ENCODE results near the gene HSF2. TPM values are rescaled to one million over a fixed set of nuclear protein-coding genes. Genes with fewer than 3 reads are reported as not detected.

Gene HSF2, protein sequence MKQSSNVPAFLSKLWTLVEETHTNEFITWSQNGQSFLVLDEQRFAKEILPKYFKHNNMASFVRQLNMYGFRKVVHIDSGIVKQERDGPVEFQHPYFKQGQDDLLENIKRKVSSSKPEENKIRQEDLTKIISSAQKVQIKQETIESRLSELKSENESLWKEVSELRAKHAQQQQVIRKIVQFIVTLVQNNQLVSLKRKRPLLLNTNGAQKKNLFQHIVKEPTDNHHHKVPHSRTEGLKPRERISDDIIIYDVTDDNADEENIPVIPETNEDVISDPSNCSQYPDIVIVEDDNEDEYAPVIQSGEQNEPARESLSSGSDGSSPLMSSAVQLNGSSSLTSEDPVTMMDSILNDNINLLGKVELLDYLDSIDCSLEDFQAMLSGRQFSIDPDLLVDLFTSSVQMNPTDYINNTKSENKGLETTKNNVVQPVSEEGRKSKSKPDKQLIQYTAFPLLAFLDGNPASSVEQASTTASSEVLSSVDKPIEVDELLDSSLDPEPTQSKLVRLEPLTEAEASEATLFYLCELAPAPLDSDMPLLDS
- total RNA-seq (10 to 100 TPM; 14.0 to 28.1 (median 17.3) TPM), polyA plus RNA-seq (10 to 100 TPM; 15.1 to 18.3 TPM)
- long read RNA-seq, donor 1, transcript HSF2-201 (13 exons, 2,549 nt): minor isoform, 17 of 75 reads
- long read RNA-seq, donor 1, transcript HSF2-202 (12 exons, 2,643 nt): major isoform, 55 of 75 reads
- long read RNA-seq, donor 1, partial matches to known transcripts: 2 of 75 reads
- long read RNA-seq, donor 1, other reads (novel, unspliced or antisense): 1 of 75 reads
- long read RNA-seq, donor 2, transcript HSF2-202 (12 exons, 2,643 nt): major isoform, 37 of 54 reads
- long read RNA-seq, donor 2, transcript HSF2-201 (13 exons, 2,549 nt): minor isoform, 17 of 54 reads
- long read RNA-seq, donor 2, partial matches to known transcripts: 0 of 54 reads
- long read RNA-seq, donor 2, other reads (novel, unspliced or antisense): 0 of 54 reads
- long read RNA-seq, donor 3, transcript HSF2-202 (12 exons, 2,643 nt): major isoform, 21 of 32 reads
- long read RNA-seq, donor 3, transcript HSF2-201 (13 exons, 2,549 nt): minor isoform, 6 of 32 reads
- long read RNA-seq, donor 3, partial matches to known transcripts: 1 of 32 reads
- long read RNA-seq, donor 3, other reads (novel, unspliced or antisense): 3 of 32 reads

- intact Hi-C loops (cut with DNase I): no loop called here
- H3K4me1 ChIP-seq (ENCODE audit: insufficient read depth): peaks cover 4% of the 10 kb centered on the region
- 0 to 1% (median 0%) methylated on average over 55 to 82 of the region's 82 CpGs for WGBS, 3 donors
Measured at GRCh38 chr6:122399348-122400120, at the start of gene HSF2. Gene HSF2, plus strand, starts transcription at chr6:122399652. Its CDS starts 86 bp downstream, at chr6:122399738.

DNA sequence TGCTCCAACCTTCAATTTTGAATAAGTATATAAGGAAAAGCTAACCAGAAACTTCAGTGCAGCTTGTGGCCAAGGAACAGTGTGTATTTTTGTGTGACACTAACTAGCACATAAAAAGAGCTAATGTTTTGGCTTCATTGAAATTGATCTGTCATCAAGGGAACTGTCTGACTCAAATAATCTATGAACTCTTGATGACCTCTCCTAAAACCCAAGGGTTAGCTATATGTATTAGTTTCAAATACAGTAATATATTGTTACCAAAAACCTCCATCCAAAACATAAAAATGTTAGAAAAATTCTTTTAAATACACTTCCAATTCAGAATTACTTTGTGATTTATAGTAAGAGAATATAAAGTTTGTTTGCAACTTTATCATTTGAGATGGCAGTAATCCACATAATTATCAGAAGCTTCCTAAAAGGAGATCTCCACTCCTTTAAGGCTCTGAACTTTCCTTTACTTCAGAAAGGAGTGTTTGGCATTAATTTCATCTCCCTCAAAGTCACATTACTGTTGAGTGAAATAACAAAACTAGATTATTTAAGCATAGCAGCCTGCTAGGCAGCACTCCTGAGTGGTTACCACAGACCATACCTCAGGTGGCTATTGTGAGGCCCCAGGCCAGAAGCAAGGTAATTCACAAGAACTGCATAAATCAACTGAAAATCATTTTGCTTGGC, 46.3 kb upstream of the HSF2 start:
- Histone ChIP-seq H3K27me3 (no peaks in the 10 kb centered on the region), H3K36me3 (no peaks in the 10 kb centered on the region), H3K9me3 (no peaks in the 10 kb centered on the region), H3K4me3 (no peak overlapping the region), H3K4me1 (ENCODE audit: insufficient read depth) (no peaks in the 10 kb centered on the region), H3K27ac (no peak overlapping the region)
- DNase-seq: no peak
- intact Hi-C loops (cut with DNase I): no loop called here
- TF ChIP-seq EP300 (IDR thresholded peaks at IDR 0.05): no peak
- TF ChIP-seq CTCF (IDR thresholded peaks at IDR 0.05): no peak
- TF ChIP-seq POLR2A (IDR thresholded peaks at IDR 0.05): no peak

More at GRCh38 chr6:122399348-122400120, at the start of gene HSF2:
- peak within 1 kb of the TSS; percentile 87 to 92 for H3K27ac ChIP-seq
- no peaks in the 10 kb centered on the region for H3K27me3 ChIP-seq
- H3K36me3 ChIP-seq: no peaks in the 10 kb centered on the region
- peak within 1 kb of the TSS; percentile 76 for H3K4me3 ChIP-seq
- H3K9me3 ChIP-seq: no peaks in the 10 kb centered on the region
- peak in 1 of 3 donors; percentile 8 for TF ChIP-seq CTCF (IDR thresholded peaks at IDR 0.05)
- no peak for TF ChIP-seq EP300 (IDR thresholded peaks at IDR 0.05)
- peak; percentile 46 for TF ChIP-seq POLR2A (IDR thresholded peaks at IDR 0.05)
- peak; percentile 94 to 96 (median 95) for DNase-seq

DNA sequence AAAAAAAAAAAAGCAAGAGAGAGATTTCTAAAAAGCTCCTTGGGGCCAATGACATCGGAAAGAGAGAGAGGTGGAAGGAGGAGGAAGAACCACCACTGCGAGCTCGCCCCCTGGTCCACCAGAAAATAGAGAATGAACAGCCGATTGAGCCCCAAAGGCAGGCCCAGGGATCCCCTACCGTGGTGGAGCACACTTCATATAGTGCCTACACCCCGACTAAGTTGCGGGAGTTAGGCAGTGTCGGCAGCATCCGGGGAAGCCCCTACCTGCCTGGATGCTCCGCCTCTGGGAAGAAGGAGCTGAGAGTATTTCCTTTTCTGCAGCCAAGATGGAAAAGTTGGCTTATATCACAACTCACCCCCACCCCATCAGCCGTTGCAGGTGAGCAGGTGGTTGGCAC, 38.6 kb upstream of the HSF2 start:
- Histone ChIP-seq H3K4me1 (ENCODE audit: insufficient read depth) (no peaks in the 10 kb centered on the region), H3K27me3 (no peaks in the 10 kb centered on the region), H3K27ac (no peak overlapping the region), H3K4me3 (no peak overlapping the region), H3K36me3 (no peaks in the 10 kb centered on the region), H3K9me3 (no peaks in the 10 kb centered on the region)
- WGBS, 3 donors: 81 to 85% (median 82%) methylated on average over 11 of the region's 11 CpGs
- DNase-seq: no peak
- intact Hi-C loops (cut with DNase I): no loop called here
- TF ChIP-seq POLR2A (IDR thresholded peaks at IDR 0.05) (no peak), EP300 (IDR thresholded peaks at IDR 0.05) (no peak), CTCF (IDR thresholded peaks at IDR 0.05) (no peak)

Measured in ovary (tissue), 10 donors.